Melanocyte of skin (primary cell): ENCODE measurements around the gene OR10D3. TPM values are rescaled to one million over a fixed set of nuclear protein-coding genes. Genes with fewer than 3 reads are reported as not detected.

Experiments
- total RNA-seq, 2 donors: library from RNA; depleted of rRNA; stranded (reverse); fragments of >200 nt; gene quantifications; 2 replicates each; pipeline ENCODE4 v1.2.3, GENCODE V29; 2012

OR10D3 gene
- total RNA-seq, result not detected

GRCh38 chr11:124183068-124183467, at the start of gene OR10D3:
TSS of gene OR10D3 (plus strand) at chr11:124183345. CDS start at chr11:124185270, 1,925 bp downstream.

Other genes with a start within 250 kb of the OR10D3 start
- gene OR4D5, start 243.7 kb upstream of the OR10D3 start, total RNA-seq, result not detected
- not detected for gene OR6T1, start 239.5 kb upstream of the OR10D3 start, total RNA-seq
- gene OR10S1, start 205.6 kb upstream of the OR10D3 start, total RNA-seq, result not detected
- gene OR10G6, start 188.2 kb upstream of the OR10D3 start, total RNA-seq, result not detected
- gene OR10G4, start 170.3 kb upstream of the OR10D3 start, total RNA-seq, result not detected
- gene OR10G9, start 160.3 kb upstream of the OR10D3 start, total RNA-seq, result not detected
- gene OR10G8, start 156.5 kb upstream of the OR10D3 start, total RNA-seq, result not detected
- not detected for gene OR10G7, start 142.0 kb upstream of the OR10D3 start, total RNA-seq
- gene VWA5A, start 67.9 kb upstream of the OR10D3 start, total RNA-seq, result 1 to 10 TPM; 8.6 to 9.3 TPM
- gene OR8G1, start 57.8 kb downstream of the OR10D3 start, total RNA-seq, result under 1 TPM in 1 of 2 donors, not detected in 1; under 0.01 TPM
- not detected for gene OR8G5, start 73.0 kb downstream of the OR10D3 start, total RNA-seq
- gene OR8D1, start 130.6 kb downstream of the OR10D3 start, total RNA-seq, result not detected
- not detected for gene OR8D2, start 136.9 kb downstream of the OR10D3 start, total RNA-seq
- not detected for gene OR8B2, start 201.2 kb downstream of the OR10D3 start, total RNA-seq
- gene OR8B3, start 215.7 kb downstream of the OR10D3 start, total RNA-seq, result not detected
- gene OR8B4, start 241.5 kb downstream of the OR10D3 start, total RNA-seq, result not detected